H1 (cell line): ENCODE measurements around the gene GPR63. TPM values are rescaled to one million over a fixed set of nuclear protein-coding genes. Genes with fewer than 3 reads are reported as not detected.

Experiments used
- CHD7 ChIP-seq: fragments of 300-600 bp; sonication (generic); IDR thresholded peaks from 2 replicates; pipeline ENCODE4 v1.7.1; 2012; ENCODE audit warnings: low read length, moderate library complexity, mild to moderate bottlenecking, inconsistent platforms; ENCODE audit not compliant: insufficient replicate concordance
- RBBP5 ChIP-seq: IDR thresholded peaks from 2 replicates; pipeline ENCODE4 v1.7.1; 2012; ENCODE audit warnings: low read depth, mild to moderate bottlenecking, inconsistent platforms, low read length, moderate library complexity, borderline replicate concordance
- polyA plus RNA-seq, 7 experiments: library from polyadenylated mRNA; depleted of rRNA in 3 of 7; stranded (reverse) in 5 of 7; unstranded in 2 of 7; fragments of >200 nt in 5 of 7; fragments of 200-250 nt in 2 of 7; gene quantifications; 1 replicate in 5 of 7; 2 replicates in 1 of 7; 4 replicates in 1 of 7; pipeline versions ENCODE4 v1.2.1 to v1.2.3, GENCODE V29; 2011 to 2013; ENCODE audit warnings: missing spikeins in 2 of 7, mixed read lengths in 2 of 7
- total RNA-seq: library from RNA; stranded (reverse); fragmentation: NEBNext Ultra II Directional; extraction: Animal tissue kit (Norgen Biotek cat#: 25700); gene quantifications from 2 replicates; pipeline ENCODE4 v1.2.1, GENCODE V29; 2021

The GPR63 gene
- total and polyA plus RNA-seq, 2 of the 8 experiments (the other 6 are each of a cell fraction or from before 2014, with no cell fraction given): 6.1 to 11.6 TPM

GRCh38 chr6:96766769-96767168 is 70.5 kb downstream of the GPR63 start (continued):
- no peak for TF ChIP-seq CHD7
- no peak for TF ChIP-seq RBBP5
